ENCODE results near the gene OTUB1.

The OTUB1 gene

DNA sequence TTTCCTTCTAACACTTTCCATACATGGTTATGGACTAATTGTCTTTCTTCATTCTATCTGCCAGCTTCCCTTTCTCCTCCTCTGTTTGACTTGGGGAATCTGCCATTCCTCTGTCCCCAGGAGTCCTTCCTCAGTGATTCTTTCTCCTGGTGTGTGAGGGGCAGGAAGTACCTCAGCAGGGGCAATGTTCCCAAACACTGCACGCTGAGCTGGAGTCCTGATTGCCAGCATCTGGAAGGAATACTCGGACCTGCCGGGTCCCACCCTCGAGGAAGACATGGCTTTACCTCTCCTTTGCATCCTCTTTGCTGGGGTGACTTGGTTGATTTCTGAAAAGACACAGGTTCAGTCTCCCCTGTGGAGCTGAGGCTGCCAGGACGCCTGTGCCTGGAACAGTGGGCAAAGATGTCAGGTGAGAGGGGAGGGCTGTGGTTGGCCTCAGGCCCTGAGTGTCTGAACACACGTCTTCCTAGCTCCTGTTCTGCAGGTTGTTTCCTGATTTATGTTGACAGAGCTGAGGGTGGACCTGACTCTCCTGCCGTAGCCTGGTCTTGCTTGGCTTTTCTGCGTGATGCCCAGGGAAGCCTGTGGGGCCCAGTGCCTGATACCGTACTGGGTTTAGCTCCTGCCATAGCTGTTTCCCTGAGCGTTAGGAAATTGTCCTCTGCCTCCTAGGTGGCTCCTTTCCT is 7.5 kb upstream of the OTUB1 start:
- no peak for DNase-seq

DNA sequence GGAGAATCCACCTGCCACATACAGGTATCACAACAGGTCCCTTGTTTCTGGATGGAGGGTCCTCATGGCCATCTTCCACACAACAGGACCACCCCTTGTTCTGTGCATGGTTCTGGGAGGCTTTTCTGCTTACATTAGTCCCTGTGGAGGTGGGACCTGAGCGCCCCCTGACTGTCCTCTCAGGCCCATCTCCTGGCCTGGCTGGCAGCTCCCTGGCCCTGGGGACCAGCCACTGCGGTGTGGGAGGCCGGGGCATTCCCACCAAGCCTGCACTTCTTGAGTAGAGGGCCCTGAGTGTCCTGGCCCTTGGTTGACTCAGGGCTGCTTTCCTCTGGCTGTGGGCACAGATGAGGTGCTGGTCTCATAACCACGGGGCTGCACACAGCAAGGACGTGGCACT is 6.8 kb upstream of the OTUB1 start:
- no peak for DNase-seq

DNA sequence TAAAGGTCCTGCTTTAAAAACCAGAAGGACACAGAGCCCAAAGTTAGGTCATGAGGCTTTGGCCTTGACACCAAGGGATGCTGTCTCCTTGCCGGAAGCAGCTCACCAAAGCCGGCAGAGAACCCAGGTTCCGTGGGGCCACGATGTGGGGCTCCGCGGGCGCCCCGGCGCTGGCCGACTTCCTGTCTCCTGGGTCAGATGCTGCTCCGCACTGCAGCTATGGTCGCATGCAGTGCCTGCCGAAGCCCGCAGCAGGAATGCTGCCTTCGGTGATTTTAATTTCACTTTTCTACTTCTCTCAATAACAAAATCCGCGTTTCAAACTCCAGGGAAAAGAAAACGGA is 454 bp upstream of the OTUB1 start:
- DNase-seq = peak; percentile 85

DNA sequence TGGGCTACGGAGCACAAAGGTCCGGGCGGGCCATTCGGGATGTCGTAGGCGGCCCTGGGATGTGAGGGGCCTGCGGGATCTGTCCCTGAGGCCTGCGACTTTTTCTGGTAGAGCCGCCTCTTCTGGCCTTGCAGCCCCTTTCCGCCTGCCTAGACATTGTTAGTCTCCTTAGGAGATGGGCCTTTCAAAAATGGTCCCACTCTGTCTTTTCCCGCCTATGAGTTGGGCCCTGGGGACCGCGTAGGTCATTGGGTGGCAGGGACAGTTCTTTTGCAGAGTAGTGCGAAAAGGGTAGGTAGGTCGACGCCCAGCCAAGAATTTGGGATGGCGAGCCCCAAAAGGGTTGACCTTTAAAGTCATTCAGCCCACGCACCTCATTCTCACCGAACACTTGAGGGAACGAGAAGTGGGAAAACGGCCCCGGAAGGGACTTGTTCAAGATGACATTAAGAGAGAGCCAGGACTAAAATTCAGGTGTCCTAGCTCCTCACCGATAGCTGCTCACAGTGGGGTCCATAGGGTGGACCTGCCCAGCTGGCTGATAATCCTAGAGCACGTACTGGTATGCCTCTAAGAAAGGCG is 785 bp downstream of the OTUB1 start:
- DNase-seq = no peak

DNA sequence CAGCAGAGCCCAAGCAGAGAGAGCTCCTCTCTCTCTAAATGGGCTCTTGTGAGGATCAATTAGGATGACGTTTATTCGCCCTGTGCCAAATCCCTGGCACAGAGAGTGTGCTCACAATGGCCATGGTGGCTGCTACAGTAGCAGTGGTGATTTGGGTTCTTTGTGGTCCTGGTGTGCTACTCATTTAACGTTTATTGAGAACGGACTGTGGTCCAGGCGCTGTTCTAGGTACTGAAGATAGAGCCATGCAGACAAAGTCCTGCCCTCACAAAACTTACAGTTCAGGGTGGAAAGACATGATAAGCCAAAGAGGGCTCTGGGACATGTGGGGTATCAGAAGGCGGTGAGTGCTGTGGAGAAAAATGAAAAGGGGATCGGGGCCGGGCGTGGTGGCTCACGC is 5.3 kb downstream of the OTUB1 start:
- DNase-seq = no peak

DNA sequence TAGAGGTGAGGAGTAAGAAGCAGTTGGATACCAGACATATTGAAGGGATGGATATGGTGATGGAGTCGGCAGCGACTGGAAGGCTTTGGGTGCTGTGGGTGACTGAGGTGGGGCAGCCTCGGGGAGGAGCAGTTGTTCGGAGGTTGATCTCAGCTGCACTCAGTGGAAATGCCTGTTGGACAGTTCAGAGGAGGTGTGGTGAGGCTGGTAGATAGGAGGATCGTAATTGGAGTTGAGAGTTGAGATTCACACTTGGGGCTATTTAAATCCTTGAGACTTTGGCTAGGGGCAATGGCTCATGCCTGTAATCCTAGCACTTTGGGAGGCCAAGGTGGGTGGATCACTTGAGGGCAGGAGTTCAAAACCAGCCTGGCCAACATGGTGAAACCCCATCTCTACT is 6.9 kb downstream of the OTUB1 start:
- DNase-seq = no peak

DNA sequence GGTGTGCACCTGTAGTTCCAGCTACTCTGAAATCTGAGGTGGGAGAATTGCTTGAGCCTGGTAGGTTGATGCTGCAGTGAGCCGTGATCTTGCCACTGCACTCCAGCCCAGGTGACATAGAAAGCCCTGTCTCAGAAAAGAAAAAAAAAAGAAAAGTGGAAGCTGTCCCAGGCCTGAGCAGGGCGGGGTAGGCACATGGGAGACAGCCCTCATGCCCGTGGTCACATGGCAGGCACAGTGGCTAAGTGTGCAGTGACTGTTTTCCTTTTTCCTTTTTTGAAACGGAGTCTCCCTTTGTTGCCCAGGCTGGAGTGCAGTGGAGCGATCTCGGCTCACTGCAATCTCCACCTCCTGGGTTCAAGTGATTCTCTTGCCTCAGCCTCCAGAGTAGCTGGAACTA is 7.8 kb downstream of the OTUB1 start:
- no peak for DNase-seq

DNA sequence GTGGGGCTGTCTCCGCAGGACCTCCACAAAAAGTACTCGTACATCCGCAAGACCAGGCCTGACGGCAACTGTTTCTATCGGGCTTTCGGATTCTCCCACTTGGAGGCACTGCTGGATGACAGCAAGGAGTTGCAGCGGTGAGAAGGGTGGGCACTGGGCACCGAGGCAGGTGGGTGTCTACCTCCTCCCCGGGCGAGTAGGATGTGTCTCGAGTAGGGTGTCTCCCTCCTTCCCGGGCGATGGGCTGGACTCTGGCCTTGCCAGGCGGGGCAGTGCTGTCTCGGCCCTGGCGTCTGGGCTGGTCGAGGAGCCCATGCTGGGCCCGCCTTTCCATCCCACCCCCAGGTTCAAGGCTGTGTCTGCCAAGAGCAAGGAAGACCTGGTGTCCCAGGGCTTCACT is 10.3 kb downstream of the OTUB1 start:
- no peak for DNase-seq

DNA sequence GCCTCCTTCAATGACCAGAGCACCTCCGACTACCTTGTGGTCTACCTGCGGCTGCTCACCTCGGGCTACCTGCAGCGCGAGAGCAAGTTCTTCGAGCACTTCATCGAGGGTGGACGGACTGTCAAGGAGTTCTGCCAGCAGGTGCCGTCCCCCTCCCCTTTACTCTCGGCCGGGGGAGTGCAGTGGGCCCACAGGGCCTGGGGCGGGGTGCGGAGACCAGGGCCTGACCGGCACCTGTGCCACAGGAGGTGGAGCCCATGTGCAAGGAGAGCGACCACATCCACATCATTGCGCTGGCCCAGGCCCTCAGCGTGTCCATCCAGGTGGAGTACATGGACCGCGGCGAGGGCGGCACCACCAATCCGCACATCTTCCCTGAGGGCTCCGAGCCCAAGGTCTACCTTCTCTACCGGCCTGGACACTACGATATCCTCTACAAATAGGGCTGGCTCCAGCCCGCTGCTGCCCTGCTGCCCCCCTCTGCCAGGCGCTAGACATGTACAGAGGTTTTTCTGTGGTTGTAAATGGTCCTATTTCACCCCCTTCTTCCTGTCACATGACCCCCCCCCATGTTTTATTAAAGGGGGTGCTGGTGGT is 11.0 kb downstream of the OTUB1 start:
- DNase-seq = no peak

DNA sequence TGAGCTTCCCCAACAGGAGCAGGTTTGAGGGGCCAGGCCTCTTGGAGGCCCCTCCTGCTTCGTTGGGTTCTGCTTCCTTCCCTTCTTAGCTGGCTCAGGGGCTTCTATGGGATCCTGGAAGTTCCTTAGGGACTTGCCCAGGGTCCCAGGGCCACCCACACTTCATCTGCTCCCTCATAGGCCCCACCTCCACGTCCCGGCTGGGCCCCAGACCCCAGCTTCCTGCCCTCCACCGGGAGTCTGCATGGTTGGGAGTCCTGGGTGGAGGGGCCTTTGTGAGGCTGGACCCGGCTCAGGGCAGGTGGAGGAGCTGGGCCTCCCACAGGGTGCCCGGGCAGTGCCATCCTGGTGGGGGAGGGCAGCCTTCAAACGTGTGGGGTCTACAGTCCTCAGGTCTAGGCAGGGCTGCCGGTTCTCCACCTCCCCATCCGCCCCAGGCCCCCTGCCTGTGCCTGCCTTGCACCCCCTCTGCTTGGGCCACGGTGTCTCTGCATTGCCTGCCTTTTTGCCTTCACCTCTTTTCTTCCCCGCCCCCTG is 11.6 kb downstream of the OTUB1 start:
- DNase-seq = no peak

DNA sequence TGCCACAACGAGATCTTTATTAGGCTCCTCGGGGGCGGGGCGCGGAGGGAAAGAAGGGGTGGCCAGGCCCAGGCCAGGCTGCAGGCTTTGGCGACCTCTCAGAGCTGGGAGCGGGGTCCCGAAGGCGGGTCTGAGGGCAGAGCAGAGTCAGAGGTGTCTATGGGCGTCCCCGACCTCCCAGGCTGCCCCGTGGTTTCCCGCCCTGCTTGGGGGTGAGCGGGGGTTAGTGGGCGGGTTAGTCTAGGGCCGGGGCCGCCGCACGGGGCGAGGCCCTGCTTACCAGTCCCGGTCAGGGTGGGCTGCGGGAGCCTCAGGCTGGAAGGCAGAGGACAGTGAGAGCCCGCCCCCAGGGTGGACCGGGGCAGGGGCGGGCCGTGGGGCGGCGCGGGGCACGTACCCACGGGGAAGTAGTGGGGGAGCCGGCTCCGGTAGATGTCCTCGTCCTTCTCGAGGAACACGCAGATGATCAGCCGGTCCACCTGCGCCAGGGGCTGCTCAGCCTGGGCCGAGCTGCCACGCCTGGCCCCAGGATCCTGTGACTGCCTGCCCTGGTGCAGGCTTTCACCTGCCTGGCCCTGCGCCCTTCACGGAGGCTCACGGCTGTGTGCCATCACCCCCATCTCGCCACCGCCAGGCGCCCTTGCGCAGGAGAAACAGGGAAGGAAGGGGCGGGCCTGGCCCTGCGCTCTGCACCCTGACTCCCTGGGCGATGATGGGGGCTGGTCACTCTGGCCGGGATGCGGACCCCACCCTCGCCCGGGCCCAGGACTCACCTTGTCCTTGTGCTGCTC is 12.5 kb downstream of the OTUB1 start:
- DNase-seq = no peak

DNA sequence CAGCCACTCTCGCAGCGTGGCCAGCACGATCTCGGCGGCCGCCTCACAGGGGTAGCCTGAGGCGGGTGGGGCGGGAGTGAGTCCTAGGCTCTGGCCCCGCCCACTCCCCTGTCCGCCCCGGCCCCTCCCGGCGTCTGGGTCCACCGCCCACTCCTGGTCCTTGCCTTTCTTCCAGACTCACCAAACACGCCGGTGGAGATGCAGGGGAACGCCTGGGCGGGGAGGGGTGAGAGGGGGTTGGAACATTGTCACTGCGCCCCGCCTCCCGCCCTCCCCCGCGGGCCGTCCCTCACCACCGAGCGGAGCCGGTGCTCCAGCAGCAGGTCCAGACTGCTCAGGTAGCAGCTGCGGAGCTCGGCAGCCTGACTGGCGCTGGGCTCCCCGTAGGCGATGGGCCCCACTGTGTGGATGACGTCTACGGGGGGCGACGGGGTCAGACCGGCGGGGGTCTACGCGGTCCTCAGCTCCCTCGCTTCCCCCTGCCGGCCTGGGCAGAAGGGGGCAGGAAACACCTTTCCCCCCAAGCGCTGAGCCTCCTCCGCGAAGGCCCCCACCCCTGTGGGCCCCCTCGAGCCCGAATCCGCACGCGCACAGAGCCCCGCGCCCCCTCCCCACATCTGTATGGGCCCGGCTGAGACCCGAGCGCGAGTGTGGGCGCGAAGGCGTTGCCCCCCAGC is 13.2 kb downstream of the OTUB1 start:
- peak; percentile 87 for DNase-seq

DNA sequence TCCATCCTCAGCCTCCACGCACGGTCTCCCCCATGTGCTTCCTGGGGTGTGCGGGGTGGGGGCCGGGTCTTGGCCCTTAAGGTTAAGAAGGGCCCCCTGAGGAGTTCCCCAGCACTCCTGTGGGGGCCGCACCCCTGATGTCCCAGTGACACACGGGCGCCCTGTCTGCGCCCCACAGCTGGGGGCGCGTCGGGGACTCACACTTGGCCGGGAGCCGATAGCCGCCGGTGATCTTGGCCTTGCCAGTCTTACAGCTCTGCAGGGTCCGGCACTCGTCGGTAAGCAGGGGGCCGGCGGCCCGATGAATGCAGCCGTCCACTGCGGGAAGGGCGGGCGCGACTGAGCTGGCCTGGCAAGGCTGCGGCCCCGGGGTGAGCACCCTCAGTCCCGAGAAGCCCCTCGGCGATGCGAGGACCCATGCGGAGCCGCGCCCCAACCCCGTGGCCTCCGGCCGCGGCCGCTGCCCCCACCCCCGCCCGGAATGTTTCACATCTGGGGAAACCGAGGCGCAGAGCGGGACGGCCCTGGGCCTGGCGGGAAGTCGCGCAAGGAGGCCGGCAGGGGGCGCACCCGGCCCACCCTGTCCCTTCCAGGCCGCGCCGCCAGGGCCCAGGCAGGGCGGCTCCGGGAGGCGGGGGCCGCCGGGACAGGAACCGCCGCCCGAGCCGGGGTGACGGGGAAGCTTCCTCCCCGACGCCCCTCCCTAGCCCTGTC is 13.9 kb downstream of the OTUB1 start:
- DNase-seq = peak; percentile 91

DNA sequence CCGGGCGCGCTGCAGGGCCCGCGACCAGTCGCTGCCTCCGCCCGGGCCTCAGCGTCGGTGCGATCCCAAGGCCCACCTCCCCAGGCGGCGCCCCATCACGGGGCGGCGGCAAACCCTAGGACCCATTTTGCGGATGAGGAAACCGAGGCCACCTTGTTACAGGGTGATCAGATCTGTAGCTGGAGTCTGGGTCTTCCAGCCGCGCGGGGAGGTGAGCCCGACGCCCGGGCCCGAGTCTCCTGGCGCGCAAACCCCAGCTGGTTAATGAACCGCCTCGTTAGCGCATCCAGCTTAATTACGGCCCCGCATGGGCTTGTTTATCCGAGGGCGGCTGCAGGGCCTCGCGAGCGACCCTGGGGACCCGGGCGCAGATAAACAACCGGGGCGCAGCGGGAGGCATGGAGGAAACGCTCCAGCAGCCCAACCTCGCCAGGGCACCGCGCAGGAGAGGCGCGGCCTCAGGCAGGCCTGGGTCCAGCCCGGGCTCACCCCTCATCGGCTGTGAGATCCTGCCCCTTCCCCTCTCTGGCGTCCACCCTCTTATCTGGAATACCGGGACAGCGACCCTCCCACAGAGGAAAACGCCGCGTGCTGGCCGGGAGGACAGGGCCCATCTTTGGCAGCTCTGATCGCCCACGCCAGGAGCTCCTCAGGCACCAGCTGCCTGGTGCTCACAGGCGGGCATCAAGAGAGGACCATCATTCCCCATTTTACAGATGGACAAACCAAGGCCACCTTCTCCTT is 14.7 kb downstream of the OTUB1 start:
- no peak for DNase-seq

DNA sequence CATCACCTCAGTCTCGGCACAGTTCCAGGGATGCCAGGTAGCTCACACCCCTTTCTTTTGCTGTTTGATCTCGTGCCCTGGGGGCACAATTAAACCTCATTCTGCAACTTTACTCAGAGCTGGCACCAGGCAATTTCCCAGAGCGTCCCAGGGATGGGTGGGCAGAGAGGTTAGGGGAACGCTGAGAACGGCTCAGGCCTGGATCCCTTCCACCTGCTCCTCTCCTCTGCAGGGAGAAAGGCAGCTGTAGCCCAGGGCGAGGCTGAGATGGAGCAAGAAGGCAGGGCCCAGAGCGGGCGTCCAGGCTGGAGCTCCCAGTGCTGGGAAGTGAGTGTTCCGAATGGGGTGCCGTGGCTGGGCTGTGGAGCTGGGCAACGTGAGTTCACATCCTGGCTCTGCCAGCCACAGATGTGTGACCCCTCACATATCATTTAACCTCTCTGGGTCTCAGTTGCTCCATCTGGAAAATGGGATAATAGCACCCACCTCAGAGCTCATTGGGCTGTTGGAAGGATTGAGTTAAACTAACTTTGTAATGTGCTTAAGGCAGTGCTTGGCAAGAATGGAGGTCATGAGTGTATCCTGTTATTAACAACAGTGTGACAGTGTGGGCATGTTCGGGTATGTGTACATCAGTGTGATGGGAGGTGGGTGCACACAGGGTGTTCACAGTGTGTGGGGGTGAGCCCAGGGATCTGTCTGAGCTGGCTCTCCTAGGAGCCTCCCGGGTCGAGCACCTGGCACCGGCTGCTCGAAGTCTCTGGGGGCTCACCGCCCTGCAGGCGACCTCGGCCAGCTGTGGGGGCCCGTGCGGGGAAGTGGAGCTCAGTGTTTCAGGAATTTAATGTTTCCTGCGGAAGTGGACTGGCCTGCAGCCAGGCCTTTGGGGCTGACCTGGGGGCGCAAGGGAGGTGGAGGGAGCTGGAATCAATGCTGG is 15.5 kb downstream of the OTUB1 start:
- no peak for DNase-seq

DNA sequence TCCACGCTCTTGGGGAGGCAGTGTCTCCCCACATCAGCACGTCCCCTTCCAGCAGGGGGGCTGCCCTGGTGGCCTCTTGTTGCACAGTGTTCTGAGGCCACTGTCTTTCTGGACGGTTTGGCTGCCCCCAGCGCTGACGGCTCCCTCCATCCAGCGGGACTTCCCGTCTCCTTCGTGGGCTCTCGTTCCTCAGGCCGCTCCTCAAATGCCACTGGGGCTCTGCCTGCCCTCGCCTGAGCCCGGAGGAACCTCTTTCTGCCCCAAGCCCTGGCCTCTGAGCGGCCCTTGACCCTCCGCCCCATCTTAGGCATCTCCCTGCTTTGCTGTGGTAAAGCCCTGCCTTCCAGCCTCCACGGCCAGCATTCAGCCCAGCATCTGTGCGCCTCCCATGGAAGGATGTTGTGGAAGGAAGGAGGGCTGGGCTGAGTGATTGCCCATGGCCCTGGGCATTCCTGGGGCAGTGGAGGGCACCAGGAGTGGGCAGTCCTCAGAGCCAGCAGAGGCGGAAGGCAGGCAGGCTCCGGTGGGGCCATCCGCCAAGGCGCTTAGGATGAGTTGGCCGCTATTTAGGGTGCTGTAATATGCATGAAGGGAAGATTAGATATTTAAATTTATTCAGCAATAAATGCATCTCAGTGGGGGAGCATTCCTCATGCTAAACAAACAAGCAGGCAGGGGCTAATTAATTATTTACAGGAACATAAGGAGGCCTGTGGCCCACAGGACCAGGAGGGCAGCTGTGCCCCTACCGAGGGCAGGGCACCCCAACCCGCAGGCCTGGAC is 17.8 kb downstream of the OTUB1 start:
- no peak for DNase-seq

DNA sequence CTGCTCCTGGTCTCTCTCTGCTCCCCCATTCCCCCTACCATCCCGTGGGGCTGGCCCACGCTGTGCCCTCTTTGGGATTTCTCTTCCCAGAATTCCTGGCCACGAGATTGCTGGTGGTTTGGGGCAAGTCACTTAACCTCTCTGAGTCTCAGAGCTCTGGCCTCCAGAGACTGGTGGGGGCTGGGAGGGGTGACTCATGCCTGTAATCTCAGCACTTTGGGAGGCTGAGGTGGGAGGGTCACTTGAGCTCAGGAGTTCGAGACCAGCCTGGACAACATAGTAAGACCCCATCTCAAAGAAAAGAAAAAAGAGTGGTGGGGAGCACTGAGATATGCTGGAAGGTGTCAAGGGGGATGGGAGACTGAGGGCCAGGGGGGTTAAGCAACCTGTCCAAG is 18.3 kb downstream of the OTUB1 start:
- no peak for DNase-seq

DNA sequence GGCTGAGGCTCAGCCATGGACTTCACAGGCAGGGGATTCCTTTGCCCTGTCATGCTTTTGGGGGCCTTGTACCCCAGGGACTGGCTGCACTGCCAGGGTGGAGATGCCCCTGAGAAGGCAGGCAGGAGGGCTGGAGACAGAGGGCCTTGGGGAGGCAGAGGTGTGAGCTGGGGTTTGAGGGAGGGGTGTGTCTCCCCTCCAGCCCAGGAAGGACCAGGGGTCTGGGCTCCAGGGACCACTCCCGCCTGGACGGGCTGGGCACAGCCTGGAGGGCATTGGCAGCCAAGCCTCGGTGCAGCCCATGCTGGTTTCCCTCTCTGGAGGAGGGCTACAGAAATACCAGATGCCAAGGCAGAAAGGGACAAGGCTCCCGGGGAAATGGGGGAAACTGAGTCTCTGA is 19.5 kb downstream of the OTUB1 start:
- no peak for DNase-seq

DNA sequence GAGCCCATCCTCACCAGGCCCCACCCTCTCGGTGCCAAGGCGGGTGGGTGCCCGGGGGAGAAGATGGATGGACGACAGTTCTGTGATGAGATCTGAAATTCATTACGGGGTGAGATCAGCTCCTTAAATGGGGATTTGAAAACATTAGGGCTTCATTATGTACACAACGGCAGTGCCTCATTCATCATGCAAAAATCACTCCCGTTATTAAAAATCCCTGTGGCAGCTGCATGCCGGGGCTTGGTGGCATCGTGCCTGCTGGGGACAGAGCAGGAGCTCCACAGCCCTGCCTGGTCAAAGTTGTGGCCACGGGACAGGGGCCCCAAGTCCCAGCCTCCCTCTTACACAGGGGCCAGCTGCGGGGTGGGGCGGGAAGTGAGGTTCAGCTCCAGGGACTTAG is 20.2 kb downstream of the OTUB1 start:
- DNase-seq = no peak

DNA sequence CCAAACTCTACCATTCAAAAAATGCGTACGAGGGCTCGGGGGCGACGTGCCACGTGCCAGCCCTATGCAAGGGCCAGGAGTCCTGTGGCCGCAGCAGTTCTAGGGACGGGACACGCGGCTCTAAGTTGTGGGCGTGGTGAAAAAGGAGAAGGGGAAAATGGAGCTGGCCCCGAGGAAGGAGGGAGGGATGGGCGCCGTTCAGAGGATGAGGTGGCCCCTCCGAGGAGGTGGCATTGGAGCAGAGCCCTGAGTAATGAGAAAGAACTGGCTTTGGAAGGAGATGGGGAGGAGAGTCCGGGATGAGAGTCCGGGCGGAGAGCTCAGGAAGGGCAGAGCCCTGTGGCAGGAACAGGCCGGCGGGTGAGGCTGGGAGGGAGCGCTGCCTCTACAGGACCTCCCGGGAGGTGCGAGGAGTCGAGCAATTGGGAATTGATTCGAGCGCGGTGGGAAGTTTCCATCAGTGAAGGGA is 21.0 kb downstream of the OTUB1 start:
- DNase-seq = no peak
